ENCODE data around the gene TCP11L2.

DNA sequence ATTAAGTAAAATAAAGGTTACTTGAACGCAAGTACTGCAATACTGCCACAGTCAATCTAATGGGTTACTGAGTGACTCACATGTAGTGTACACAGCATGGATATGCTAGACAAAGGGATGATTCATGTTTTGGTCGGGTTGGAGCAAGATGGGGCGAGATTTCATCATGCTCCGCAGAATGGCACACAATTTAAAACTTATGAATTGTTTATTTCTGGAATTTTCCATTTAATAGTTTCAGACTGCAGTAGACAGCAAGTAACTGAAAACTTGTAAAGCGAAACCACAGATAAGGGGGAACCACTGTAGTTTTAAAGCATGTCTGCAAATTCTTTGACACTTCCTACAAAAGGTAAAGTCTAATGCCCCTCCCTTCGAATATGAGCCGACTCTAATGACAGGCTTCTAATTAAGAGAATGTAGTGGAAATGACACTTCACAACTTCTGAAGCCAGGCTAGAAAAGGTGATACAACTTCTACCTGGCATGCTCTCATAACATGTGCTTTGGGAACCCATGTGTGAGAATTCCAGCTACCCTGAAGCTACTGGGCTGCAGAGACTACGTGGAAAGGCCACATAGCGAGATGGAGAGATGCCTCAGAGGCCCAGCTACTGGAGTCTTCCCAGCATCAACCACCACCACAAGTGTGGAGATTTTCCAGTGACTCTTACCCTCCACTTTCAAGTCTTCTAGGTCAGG lies 13.9 kb upstream of the TCP11L2 start:
- TF ChIP-seq, protein P1, sequence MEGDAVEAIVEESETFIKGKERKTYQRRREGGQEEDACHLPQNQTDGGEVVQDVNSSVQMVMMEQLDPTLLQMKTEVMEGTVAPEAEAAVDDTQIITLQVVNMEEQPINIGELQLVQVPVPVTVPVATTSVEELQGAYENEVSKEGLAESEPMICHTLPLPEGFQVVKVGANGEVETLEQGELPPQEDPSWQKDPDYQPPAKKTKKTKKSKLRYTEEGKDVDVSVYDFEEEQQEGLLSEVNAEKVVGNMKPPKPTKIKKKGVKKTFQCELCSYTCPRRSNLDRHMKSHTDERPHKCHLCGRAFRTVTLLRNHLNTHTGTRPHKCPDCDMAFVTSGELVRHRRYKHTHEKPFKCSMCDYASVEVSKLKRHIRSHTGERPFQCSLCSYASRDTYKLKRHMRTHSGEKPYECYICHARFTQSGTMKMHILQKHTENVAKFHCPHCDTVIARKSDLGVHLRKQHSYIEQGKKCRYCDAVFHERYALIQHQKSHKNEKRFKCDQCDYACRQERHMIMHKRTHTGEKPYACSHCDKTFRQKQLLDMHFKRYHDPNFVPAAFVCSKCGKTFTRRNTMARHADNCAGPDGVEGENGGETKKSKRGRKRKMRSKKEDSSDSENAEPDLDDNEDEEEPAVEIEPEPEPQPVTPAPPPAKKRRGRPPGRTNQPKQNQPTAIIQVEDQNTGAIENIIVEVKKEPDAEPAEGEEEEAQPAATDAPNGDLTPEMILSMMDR (IDR thresholded peaks at IDR 0.05; ENCODE audit: low read depth, low read length, missing input control), result no peak
- TF ChIP-seq GABPA (IDR thresholded peaks at IDR 0.05 in 1 of 2, conservative IDR thresholded peaks at IDR 0.05 in 1 of 2), result no peak
- TF ChIP-seq FOXA1 (IDR thresholded peaks at IDR 0.05), result no peak

Measured in liver (tissue), 3 donors.